ENCODE measurements around the gene CEP19.

DNA sequence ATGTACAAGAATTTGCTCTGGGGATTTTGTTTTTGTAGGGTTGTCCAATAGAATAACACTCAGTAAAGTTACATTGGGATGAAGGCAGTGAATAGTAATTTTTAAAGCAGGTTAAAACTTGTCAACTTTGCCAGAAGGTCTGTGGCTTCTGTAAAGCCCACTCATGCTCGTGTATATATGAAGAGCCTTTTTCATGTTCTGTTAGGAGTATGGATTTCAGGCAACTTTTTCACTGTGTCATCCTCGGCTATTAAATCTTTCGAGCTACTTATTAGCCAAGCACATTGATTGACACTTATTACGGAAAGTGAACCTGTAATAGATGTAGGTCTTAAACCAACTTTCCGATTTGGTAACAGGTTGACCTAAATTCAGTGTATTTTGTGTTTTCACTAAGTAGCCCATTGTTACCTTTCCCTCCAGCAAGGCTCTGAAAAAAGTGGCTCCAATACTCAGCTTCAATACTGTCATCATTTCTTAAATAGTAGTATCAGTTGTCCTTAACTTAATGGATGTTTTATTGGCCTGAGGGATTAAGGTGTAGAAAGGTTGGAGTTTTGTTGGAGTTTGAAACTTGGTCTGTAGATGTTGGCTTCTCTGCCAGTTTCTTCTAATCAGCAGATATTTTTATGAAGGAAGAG is 29.3 kb upstream of the CEP19 start:
- TF ChIP-seq CTCF (IDR thresholded peaks at IDR 0.05) (no peak), POLR2AphosphoS5 (IDR thresholded peaks at IDR 0.05; ENCODE audit: low read depth, low read length) (no peak), SIN3A (IDR thresholded peaks at IDR 0.05; ENCODE audit: borderline replicate concordance, insufficient read depth, low read depth, low read length) (no peak), TCF7L2 (IDR thresholded peaks at IDR 0.05; ENCODE audit: low read depth, low read length) (no peak)
